GM19395 (cell line): Measurements from ENCODE around the gene NEK3.
"Not testable (repeated sequence)": the region's sequence is repeated elsewhere in the genome, so short reads cannot be mapped to it uniquely, and the experiment has no call there.

Experiments used
- ATAC-seq: cut with Tn5 transposase; IDR thresholded peaks from one replicate; pipeline ENCODE4 v1.9.1; 2021; ENCODE audit warnings: mild to moderate bottlenecking, moderate library complexity; ENCODE audit not compliant: unreplicated experiment

The NEK3 gene

GRCh38 chr13:52170828-52171391 is 11.5 kb upstream of the NEK3 start:
- not testable (repeated sequence) for ATAC-seq

- no peak for ATAC-seq
Measured at GRCh38 chr13:52169839-52170238, 10.4 kb upstream of the NEK3 start.

GRCh38 chr13:52165411-52165810 is 6.0 kb upstream of the NEK3 start:
- no peak for ATAC-seq

GRCh38 chr13:52164989-52165388 is 5.6 kb upstream of the NEK3 start:
- ATAC-seq, result no peak

- not testable (repeated sequence) for ATAC-seq
Measured at GRCh38 chr13:52163878-52164277, 4.5 kb upstream of the NEK3 start.

GRCh38 chr13:52162279-52163101 is 3.1 kb upstream of the NEK3 start:
- ATAC-seq, result no peak

- no peak for ATAC-seq
Measured at GRCh38 chr13:52161181-52161646, 1.8 kb upstream of the NEK3 start.

GRCh38 chr13:52160506-52160905 is 1.1 kb upstream of the NEK3 start:
- no peak for ATAC-seq

- ATAC-seq, result no peak
Measured at GRCh38 chr13:52160053-52160452, 656 bp upstream of the NEK3 start.

GRCh38 chr13:52158629-52159158 is 703 bp downstream of the NEK3 start:
- ATAC-seq, result peak; percentile 3

- no peak for ATAC-seq
Measured at GRCh38 chr13:52156724-52157261, 2.6 kb downstream of the NEK3 start.

GRCh38 chr13:52155177-52155576 is 4.2 kb downstream of the NEK3 start:
- ATAC-seq, result no peak

GRCh38 chr13:52147225-52147624 is 12.2 kb downstream of the NEK3 start:
- no peak for ATAC-seq

GRCh38 chr13:52141299-52141698 is 18.1 kb downstream of the NEK3 start:
- no peak for ATAC-seq

- no peak for ATAC-seq
Measured at GRCh38 chr13:52137489-52137888, 21.9 kb downstream of the NEK3 start.

- ATAC-seq, result no peak
Measured at GRCh38 chr13:52136763-52137162, 22.6 kb downstream of the NEK3 start.

GRCh38 chr13:52130641-52131040 is 28.8 kb downstream of the NEK3 start:
- no peak for ATAC-seq

GRCh38 chr13:52128714-52129700 is 30.4 kb downstream of the NEK3 start, which contains the start of gene NEK5:
Gene NEK5 (minus strand): TSS chr13:52129073. CDS start chr13:52127482, 1,591 bp downstream.
- ATAC-seq, result peak; percentile 74

- peak; percentile 64 for ATAC-seq
Measured at GRCh38 chr13:52127783-52128702, 31.4 kb downstream of the NEK3 start.
